Neural cell (in vitro differentiated cells): ENCODE measurements around the gene ZNF503. TPM values are rescaled to one million over a fixed set of nuclear protein-coding genes. Genes with fewer than 3 reads are reported as not detected.

ENCODE experiments used
- H2AFZ ChIP-seq: fragments of 200-600, 300-800 bp; sonication (generic), shearing (Covaris generic); 2 replicates; pipeline ENCODE4 v1.6.0; 2014; ENCODE audit warnings: low read depth, mild to moderate bottlenecking, antibody characterized with exemption, low read length, moderate library complexity
- H3F3A ChIP-seq: fragments of 200-600 bp; shearing (Covaris generic); 2 replicates; pipeline ENCODE4 v1.6.1; 2016; ENCODE audit warnings: mild to moderate bottlenecking, moderate library complexity, mixed read lengths, antibody characterized with exemption, low read length; ENCODE audit not compliant: insufficient read depth, poor library complexity, severe bottlenecking
- H3K27ac ChIP-seq: fragments of 200-600, 300-800 bp; sonication (generic), shearing (Covaris generic); 2 replicates; pipeline ENCODE4 v1.5.1; 2014; ENCODE audit warnings: mild to moderate bottlenecking, low read length, moderate library complexity
- H3K27me3 ChIP-seq: fragments of 300-800, 200-600 bp; sonication (generic), shearing (Covaris generic); 2 replicates; pipeline ENCODE4 v1.6.0; 2014; ENCODE audit warnings: mild to moderate bottlenecking, low read depth, low read length, moderate library complexity; ENCODE audit not compliant: insufficient read depth
- H3K36me3 ChIP-seq: fragments of 300-800, 200-600 bp; sonication (generic), shearing (Covaris generic); 2 replicates; pipeline ENCODE4 v1.5.1; 2014; ENCODE audit warnings: mild to moderate bottlenecking, antibody characterized with exemption, low read length, moderate library complexity; ENCODE audit not compliant: insufficient read depth
- H3K4me2 ChIP-seq: fragments of 300-800, 200-600 bp; sonication (generic), shearing (Covaris generic); 2 replicates; pipeline ENCODE4 v1.6.0; 2014; ENCODE audit warnings: mild to moderate bottlenecking, low read length
- H3K4me3 ChIP-seq: fragments of 300-800, 200-600 bp; sonication (generic), shearing (Covaris generic); 2 replicates; pipeline ENCODE4 v1.5.1; 2014; ENCODE audit warnings: mild to moderate bottlenecking, low read length, moderate library complexity
- H3K79me2 ChIP-seq: fragments of 200-600 bp; shearing (Covaris generic); replicated peaks from 2 replicates; pipeline ENCODE4 v1.6.0; 2014; ENCODE audit warnings: mild to moderate bottlenecking, low read length, moderate library complexity; ENCODE audit not compliant: insufficient read depth
- H3K9ac ChIP-seq: fragments of 300-800, 200-600 bp; sonication (generic), shearing (Covaris generic); 2 replicates; pipeline ENCODE4 v1.6.1; 2016; ENCODE audit warnings: mild to moderate bottlenecking, low read length, mixed read lengths
- H3K9me2 ChIP-seq: fragments of 200-600 bp; shearing (Covaris generic); 2 replicates; pipeline ENCODE4 v1.6.1; 2016; ENCODE audit warnings: mild to moderate bottlenecking, low read length, mixed read lengths; ENCODE audit not compliant: insufficient read depth
- H3K9me3 ChIP-seq: fragments of 200-600, 300-800 bp; sonication (generic), shearing (Covaris generic); 2 replicates; pipeline ENCODE4 v1.6.1; 2016; ENCODE audit warnings: mild to moderate bottlenecking, mixed run types, low read length, moderate library complexity, mixed read lengths
- H4K20me1 ChIP-seq: fragments of 200-600 bp; shearing (Covaris generic); 2 replicates; pipeline ENCODE4 v1.6.1; 2016; ENCODE audit warnings: mild to moderate bottlenecking, mixed run types; ENCODE audit not compliant: insufficient read depth
- CTCF ChIP-seq: fragments of 450-650 bp; IDR thresholded peaks from 2 replicates; pipeline ENCODE4 v1.5.1; 2014; ENCODE audit warnings: antibody characterized with exemption, mild to moderate bottlenecking, moderate library complexity; ENCODE audit not compliant: poor library complexity, severe bottlenecking
- EP300 ChIP-seq: fragments of 450-650 bp; conservative IDR thresholded peaks from 2 replicates; pipeline ENCODE4 v1.6.1; 2014; ENCODE audit warnings: antibody characterized with exemption, mild to moderate bottlenecking, moderate library complexity; ENCODE audit not compliant: poor library complexity, severe bottlenecking
- EZH2 ChIP-seq: fragments of 200-600, 300-800 bp; shearing (Covaris generic), sonication (generic); IDR thresholded peaks from 2 replicates; pipeline ENCODE4 v1.6.1; 2014; ENCODE audit warnings: antibody characterized with exemption, low read length, borderline replicate concordance, mild to moderate bottlenecking; ENCODE audit not compliant: insufficient read depth, poor library complexity, severe bottlenecking
- MXI1 ChIP-seq: fragments of 450-650 bp; conservative IDR thresholded peaks from 2 replicates; pipeline ENCODE4 v1.6.1; 2014; ENCODE audit warnings: antibody characterized with exemption, mild to moderate bottlenecking; ENCODE audit not compliant: poor library complexity, severe bottlenecking
- POLR2AphosphoS5 ChIP-seq: IDR thresholded peaks from 2 replicates; pipeline ENCODE4 v1.6.1; 2012
- RAD21 ChIP-seq: fragments of 450-650 bp; conservative IDR thresholded peaks from 2 replicates; pipeline ENCODE4 v1.6.1; 2014; ENCODE audit warnings: antibody characterized with exemption, mild to moderate bottlenecking, moderate library complexity
- REST ChIP-seq: IDR thresholded peaks from 2 replicates; pipeline ENCODE4 v1.6.1; 2012; ENCODE audit warnings: borderline replicate concordance
- SMC3 ChIP-seq: fragments of 450-650 bp; conservative IDR thresholded peaks from 2 replicates; pipeline ENCODE4 v1.6.1; 2014; ENCODE audit warnings: antibody characterized with exemption, mild to moderate bottlenecking, moderate library complexity; ENCODE audit not compliant: poor library complexity
- TAF1 ChIP-seq: IDR thresholded peaks from 2 replicates; pipeline ENCODE4 v1.6.1; 2012; ENCODE audit warnings: low read depth
- polyA plus RNA-seq: library from polyadenylated mRNA; depleted of rRNA; stranded (reverse); fragments of >200 nt; gene quantifications from 2 replicates; pipeline ENCODE4 v1.2.3, GENCODE V29; 2014

Gene ZNF503
- polyA plus RNA-seq, 1 donor from 2014 or later = 41.4 TPM

GRCh38 chr10:75440271-75440793 is 38.8 kb upstream of the ZNF503 start:
- Histone ChIP-seq H3K9me2 (no peaks in the 10 kb centered on the region), H3K27me3 (no peaks in the 10 kb centered on the region), H3K9me3 (no peaks in the 10 kb centered on the region), H3K4me3 (no peak overlapping the region), H3K27ac (no peak overlapping the region), H3F3A (no peaks in the 10 kb centered on the region), H3K9ac (no peak overlapping the region), H3K36me3 (no peaks in the 10 kb centered on the region), H3K4me2 (no peak overlapping the region), H2AFZ (no peak overlapping the region), H3K79me2 (no peaks in the 10 kb centered on the region), H4K20me1 (no peaks in the 10 kb centered on the region)
- TF ChIP-seq CTCF (no peak), EZH2 (no peak), RAD21 (no peak), SMC3 (no peak), REST (no peak), MXI1 (no peak), TAF1 (no peak), POLR2AphosphoS5 (no peak)

GRCh38 chr10:75439811-75440210 is 38.2 kb upstream of the ZNF503 start:
- H3K9me2 ChIP-seq = no peaks in the 10 kb centered on the region

More at GRCh38 chr10:75439811-75440210, 38.2 kb upstream of the ZNF503 start:
- H3K36me3 ChIP-seq = no peaks in the 10 kb centered on the region
- no peak overlapping the region for H3K27ac ChIP-seq
- no peak overlapping the region for H2AFZ ChIP-seq
- no peaks in the 10 kb centered on the region for H3K9me3 ChIP-seq
- H3K27me3 ChIP-seq = no peaks in the 10 kb centered on the region
- no peaks in the 10 kb centered on the region for H3F3A ChIP-seq
- H3K4me2 ChIP-seq = no peak overlapping the region
- H3K4me3 ChIP-seq = no peak overlapping the region
- H3K79me2 ChIP-seq = no peaks in the 10 kb centered on the region
- H4K20me1 ChIP-seq = no peaks in the 10 kb centered on the region
- TF ChIP-seq EP300 (no peak), CTCF (no peak), TAF1 (no peak), SMC3 (no peak)
- no peak overlapping the region for H3K9ac ChIP-seq
